Erythroblast (primary cell): ENCODE data around the gene HS2ST1.
"Not testable (repeated sequence)": the region's sequence is repeated elsewhere in the genome, so short reads cannot be mapped to it uniquely, and the experiment has no call there.

Experiments used
- GATA1 ChIP-seq: IDR thresholded peaks from 2 replicates; pipeline ENCODE4 v1.6.1; 2011; ENCODE audit warnings: low read depth, mild to moderate bottlenecking, control low read depth, low read length, moderate library complexity
- POLR2A ChIP-seq: IDR thresholded peaks from 2 replicates; pipeline ENCODE4 v1.6.1; 2011; ENCODE audit warnings: mild to moderate bottlenecking, low read length

DNA sequence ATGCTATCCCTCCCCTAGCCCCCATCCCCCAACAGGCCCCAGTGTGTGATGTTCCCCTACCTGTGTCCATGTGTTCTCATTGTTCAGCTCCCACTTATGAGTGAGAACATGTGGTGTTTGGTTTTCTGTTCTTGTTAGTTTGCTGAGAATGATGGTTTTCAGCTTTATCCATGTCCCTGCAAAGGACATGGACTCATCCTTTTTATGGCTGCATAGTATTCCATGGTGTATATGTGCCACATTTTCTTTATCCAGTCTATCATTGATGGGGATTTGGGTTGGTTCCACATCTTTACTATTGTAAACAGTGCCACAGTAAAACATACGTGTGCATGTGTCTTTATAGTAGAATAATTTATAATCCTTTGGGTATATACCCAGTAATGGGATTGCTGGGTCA lies 152.3 kb downstream of the HS2ST1 start:
- TF ChIP-seq POLR2A, GATA1: not testable (repeated sequence)
